ENCODE results near the gene TNIK. TPM values are rescaled to one million over a fixed set of nuclear protein-coding genes. Genes with fewer than 3 reads are reported as not detected.

TNIK gene
- total RNA-seq, 1 donor from 2014 or later = 1.5 TPM

DNA sequence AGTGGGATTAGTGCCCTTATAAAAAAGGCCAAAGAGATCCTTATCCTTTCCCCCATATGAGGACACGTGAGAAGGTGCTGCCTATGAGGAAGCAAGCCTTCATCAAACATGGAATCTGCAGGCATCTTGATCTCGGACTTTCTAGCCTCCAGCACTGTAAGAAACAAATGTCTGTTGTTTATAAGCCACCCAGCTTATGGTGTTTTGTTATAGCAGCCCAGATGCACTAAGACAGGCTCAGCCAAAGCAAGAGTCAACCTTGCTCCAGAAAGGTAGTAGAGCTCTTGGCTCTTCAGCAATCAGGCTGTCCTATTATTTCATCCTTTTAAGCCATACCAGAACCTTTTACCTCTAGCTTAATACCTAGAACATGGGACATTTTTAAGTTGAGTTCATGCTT is 12.3 kb upstream of the TNIK start:
- H3K4me1 Mint-ChIP-seq (ENCODE audit: low read depth, unreplicated experiment) = no peaks in the 10 kb centered on the region
- DNase-seq = no peak
- H3K27me3 Mint-ChIP-seq (ENCODE audit: unreplicated experiment) = no peaks in the 10 kb centered on the region
- no peak overlapping the region for H3K4me3 Mint-ChIP-seq (ENCODE audit: unreplicated experiment)
- no peaks in the 10 kb centered on the region for H3K36me3 Mint-ChIP-seq (ENCODE audit: unreplicated experiment)
- TF ChIP-seq CTCF (IDR thresholded peaks at IDR 0.05; ENCODE audit: partially characterized antibody, unreplicated experiment) = no peak
- no peaks in the 10 kb centered on the region for H3K9me3 Mint-ChIP-seq (ENCODE audit: unreplicated experiment)
- no peak overlapping the region for H3K27ac Mint-ChIP-seq (ENCODE audit: unreplicated experiment)

GRCh38 chr3:171470714-171471227 is 10.6 kb upstream of the TNIK start:
- Mint-ChIP-seq H3K9me3 (ENCODE audit: unreplicated experiment) (no peaks in the 10 kb centered on the region), H3K4me3 (ENCODE audit: unreplicated experiment) (no peak overlapping the region), H3K36me3 (ENCODE audit: unreplicated experiment) (no peaks in the 10 kb centered on the region), H3K27me3 (ENCODE audit: unreplicated experiment) (no peaks in the 10 kb centered on the region), H3K4me1 (ENCODE audit: low read depth, unreplicated experiment) (no peaks in the 10 kb centered on the region), H3K27ac (ENCODE audit: unreplicated experiment) (no peak overlapping the region)
- TF ChIP-seq CTCF (IDR thresholded peaks at IDR 0.05; ENCODE audit: partially characterized antibody, unreplicated experiment) = no peak
- no peak for DNase-seq

- no peak for TF ChIP-seq CTCF (IDR thresholded peaks at IDR 0.05; ENCODE audit: partially characterized antibody, unreplicated experiment)
- no peak for DNase-seq
- no peak overlapping the region for H3K4me3 Mint-ChIP-seq (ENCODE audit: unreplicated experiment)
- H3K27ac Mint-ChIP-seq (ENCODE audit: unreplicated experiment) = no peak overlapping the region
- H3K9me3 Mint-ChIP-seq (ENCODE audit: unreplicated experiment) = no peaks in the 10 kb centered on the region
- H3K36me3 Mint-ChIP-seq (ENCODE audit: unreplicated experiment) = no peaks in the 10 kb centered on the region
- H3K4me1 Mint-ChIP-seq (ENCODE audit: low read depth, unreplicated experiment) = no peaks in the 10 kb centered on the region
- H3K27me3 Mint-ChIP-seq (ENCODE audit: unreplicated experiment) = no peaks in the 10 kb centered on the region
Measured at GRCh38 chr3:171469376-171469775, 9.2 kb upstream of the TNIK start.

DNA sequence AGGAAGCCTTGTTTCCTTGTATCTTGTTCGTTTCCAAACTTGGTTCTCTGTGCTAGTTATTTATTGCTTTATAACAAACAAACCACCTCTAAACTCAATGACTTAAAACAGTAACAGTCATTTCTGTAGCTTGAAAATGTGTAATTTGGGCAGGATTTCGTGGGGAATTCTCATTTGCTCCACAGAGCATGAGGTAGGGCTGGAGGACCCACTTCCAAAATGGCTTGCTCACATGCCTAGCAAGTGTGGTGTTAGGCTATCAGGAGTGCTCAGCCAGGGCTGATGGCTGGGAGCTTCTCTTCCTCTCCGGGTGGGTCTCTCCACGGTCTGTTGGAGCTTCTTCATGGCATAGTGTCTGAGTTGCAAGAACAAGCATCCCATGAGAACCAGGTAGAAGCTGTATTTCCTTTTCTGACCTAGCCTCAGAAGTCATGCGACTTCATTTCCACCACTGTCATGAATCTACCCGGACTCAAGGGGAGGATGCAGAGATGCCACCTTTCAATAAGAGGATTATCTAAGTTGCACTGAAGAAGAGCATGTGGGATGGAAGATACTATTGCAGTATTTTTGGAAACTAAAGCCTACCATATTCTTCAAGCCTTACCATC is 8.2 kb upstream of the TNIK start:
- Mint-ChIP-seq H3K27me3 (ENCODE audit: unreplicated experiment) (no peaks in the 10 kb centered on the region), H3K4me3 (ENCODE audit: unreplicated experiment) (no peak overlapping the region), H3K36me3 (ENCODE audit: unreplicated experiment) (no peaks in the 10 kb centered on the region), H3K9me3 (ENCODE audit: unreplicated experiment) (no peaks in the 10 kb centered on the region), H3K27ac (ENCODE audit: unreplicated experiment) (no peak overlapping the region), H3K4me1 (ENCODE audit: low read depth, unreplicated experiment) (no peaks in the 10 kb centered on the region)
- no peak for TF ChIP-seq CTCF (IDR thresholded peaks at IDR 0.05; ENCODE audit: partially characterized antibody, unreplicated experiment)
- DNase-seq = no peak

- Mint-ChIP-seq H3K4me1 (ENCODE audit: low read depth, unreplicated experiment) (no peaks in the 10 kb centered on the region), H3K27me3 (ENCODE audit: unreplicated experiment) (peaks cover 5% of the 10 kb centered on the region), H3K27ac (ENCODE audit: unreplicated experiment) (no peak overlapping the region), H3K36me3 (ENCODE audit: unreplicated experiment) (no peaks in the 10 kb centered on the region), H3K4me3 (ENCODE audit: unreplicated experiment) (no peak overlapping the region), H3K9me3 (ENCODE audit: unreplicated experiment) (no peaks in the 10 kb centered on the region)
- DNase-seq = no peak
- TF ChIP-seq CTCF (IDR thresholded peaks at IDR 0.05; ENCODE audit: partially characterized antibody, unreplicated experiment) = no peak
Measured at GRCh38 chr3:171465763-171466162, 5.6 kb upstream of the TNIK start.

Measured in glutamatergic neuron (in vitro differentiated cells).